Peyer's patch (tissue), 4 donors: ENCODE results near the gene TMC6.

Experiments used
- POLR2A ChIP-seq, 2 donors: fragments of 450-650 bp; IDR thresholded peaks; one replicate each; pipeline ENCODE4 v1.5.1; 2017; ENCODE audit warnings: antibody characterized with exemption in 2 of 2, mild to moderate bottlenecking in 2 of 2, moderate library complexity in 2 of 2
- TF ChIP-seq, protein P1 (sequence below), 6 experiments: fragments of 450-650 bp in 4 of 6; fragments of 200-600 bp in 2 of 6; sonication (generic) in 1 of 6; IDR thresholded peaks; one replicate each; pipeline ENCODE4 v1.5.1; 2017 to 2019; ENCODE audit warnings: antibody characterized with exemption in 6 of 6, mild to moderate bottlenecking in 3 of 6, moderate library complexity in 1 of 6

DNA sequence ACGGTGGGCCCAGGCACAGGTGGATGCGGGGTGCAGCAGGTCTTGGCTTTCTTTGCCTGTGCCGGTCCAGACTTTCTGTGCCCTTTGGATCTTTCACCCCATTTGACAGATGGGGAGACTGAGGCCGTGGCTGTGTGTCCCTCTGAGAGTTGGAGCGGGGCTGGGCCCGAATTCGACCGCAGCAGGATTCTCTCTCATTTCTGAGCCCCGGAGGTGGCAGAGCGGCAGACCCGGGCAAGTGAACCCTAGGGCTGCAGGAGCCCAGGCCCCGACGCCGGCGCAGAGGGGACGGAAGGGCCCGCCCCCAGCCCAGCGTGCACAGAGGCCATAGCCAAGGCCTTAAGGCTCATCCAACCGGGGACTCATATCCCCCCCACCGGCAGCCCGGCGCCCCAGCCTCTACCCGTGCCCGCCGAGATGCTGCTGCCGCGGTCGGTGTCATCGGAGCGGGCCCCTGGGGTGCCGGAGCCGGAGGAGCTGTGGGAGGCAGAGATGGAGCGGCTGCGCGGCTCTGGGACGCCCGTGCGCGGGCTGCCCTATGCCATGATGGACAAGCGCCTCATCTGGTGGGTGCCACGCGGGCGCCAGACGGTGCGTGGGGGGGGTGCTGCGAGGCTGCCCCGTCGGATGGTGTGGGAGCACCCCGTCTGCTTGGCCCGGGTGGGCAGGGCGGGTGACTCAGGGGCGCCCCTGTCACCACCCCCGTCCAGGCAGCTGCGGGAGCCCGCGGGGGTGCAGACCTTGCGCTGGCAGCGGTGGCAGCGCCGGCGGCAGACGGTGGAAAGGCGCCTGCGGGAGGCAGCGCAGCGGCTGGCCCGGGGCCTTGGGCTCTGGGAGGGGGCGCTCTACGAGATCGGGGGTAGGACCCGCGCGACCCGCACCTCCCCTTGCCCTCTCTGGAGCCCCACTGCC, 2.9 kb upstream of the TMC6 start:
- TF ChIP-seq POLR2A (IDR thresholded peaks at IDR 0.05), result no peak
- TF ChIP-seq, protein P1, sequence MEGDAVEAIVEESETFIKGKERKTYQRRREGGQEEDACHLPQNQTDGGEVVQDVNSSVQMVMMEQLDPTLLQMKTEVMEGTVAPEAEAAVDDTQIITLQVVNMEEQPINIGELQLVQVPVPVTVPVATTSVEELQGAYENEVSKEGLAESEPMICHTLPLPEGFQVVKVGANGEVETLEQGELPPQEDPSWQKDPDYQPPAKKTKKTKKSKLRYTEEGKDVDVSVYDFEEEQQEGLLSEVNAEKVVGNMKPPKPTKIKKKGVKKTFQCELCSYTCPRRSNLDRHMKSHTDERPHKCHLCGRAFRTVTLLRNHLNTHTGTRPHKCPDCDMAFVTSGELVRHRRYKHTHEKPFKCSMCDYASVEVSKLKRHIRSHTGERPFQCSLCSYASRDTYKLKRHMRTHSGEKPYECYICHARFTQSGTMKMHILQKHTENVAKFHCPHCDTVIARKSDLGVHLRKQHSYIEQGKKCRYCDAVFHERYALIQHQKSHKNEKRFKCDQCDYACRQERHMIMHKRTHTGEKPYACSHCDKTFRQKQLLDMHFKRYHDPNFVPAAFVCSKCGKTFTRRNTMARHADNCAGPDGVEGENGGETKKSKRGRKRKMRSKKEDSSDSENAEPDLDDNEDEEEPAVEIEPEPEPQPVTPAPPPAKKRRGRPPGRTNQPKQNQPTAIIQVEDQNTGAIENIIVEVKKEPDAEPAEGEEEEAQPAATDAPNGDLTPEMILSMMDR (IDR thresholded peaks at IDR 0.05), result no peak
